Ecto neural progenitor cell (in vitro differentiated cells): ENCODE results near the gene RAB36.

Experiments used
- DNase-seq: peaks from one replicate; pipeline ENCODE4 v3.0.0-alpha.2; 2018; ENCODE audit warnings: low spot score

Gene RAB36

DNA sequence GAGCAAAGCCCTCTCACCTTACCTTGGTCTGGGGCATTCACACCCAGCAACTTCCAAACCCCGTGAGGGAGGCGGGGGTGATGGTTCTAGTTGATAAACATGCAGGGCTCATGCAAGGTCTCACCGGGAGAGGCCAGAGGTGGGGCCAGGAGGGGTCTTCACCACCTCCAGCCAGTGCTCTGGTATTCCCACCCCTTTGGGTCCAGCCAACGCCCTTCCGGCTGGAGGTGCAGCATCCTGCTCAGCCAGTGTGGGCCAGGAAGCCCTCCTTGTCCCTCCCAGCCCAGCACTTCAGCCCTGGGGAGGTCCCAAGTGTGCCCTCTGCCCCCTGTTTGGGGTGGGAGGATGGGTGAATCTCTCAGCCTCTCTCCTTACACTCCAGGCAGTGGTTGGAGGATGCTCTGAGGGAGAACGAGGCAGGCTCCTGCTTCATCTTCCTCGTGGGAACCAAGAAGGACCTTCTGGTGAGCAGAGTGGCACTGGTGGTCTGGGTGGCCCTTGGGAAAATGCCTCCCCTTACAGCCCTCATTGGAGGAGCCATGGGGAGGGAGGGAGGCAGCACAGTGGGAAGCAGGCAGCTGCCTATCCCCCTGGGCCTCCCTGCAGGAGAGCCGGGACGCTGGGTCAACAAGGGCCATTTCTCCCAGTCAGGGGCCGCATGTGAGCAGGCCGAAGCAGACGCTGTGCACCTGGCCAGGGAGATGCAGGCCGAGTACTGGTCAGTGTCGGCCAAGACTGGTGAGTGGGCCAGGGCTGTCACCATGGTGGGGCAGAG is 13.4 kb downstream of the RAB36 start:
- no peak for DNase-seq

DNA sequence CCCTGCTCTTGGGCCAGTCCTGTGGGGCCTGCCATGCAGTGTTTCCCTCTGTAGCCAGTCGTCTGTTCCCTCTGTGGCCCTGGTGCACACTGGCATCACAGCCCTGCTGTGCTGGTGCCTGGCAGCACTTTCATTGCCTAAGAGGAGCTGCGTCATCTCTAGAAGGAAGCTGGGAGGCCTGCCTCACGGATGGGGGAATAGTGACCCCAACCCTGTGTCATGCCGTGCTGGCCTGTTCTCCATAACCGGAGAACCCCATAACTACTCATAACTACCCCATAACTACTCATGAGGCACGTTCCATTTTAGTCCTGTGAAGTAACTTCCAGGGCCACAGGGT is 14.0 kb downstream of the RAB36 start:
- no peak for DNase-seq

DNA sequence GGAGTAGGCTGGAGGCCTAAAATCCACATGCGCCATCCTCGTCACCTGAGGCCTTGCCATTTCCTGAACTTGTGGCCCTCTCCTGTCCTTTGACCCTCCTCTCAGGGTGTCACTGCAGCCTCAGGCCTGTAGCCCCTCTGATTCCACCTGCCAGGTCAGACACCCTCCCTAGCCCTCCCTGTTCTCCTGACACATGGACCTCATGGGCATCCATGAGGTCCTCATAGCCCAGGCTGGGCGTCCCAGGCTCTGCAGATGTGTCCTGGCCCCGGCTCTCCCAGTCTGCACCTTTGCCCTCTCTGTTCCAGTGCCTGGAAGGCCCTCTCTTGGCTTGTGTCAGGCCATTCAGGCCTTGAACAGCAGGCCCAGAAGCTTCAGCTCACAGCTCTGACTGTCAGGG is 15.8 kb downstream of the RAB36 start:
- no peak for DNase-seq

DNA sequence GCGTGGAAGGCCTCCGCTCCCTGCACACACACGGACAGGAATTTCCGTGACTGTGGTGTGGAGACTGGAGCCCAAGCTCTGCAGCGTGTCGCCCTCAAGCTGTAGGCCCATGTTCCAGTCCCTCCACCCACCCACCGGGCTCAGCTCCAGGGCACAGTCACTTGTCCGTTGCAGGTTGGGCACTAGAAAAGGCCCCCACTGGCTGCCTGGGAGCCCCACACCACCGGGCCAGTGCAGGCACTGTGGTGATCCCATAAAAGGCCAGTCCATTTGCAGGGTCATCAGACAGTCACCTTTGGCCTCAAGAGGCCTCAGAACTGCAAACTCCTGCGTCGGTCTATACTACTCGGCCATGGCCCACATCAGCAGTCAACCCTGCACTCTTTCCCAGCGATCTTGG is 16.3 kb downstream of the RAB36 start:
- no peak for DNase-seq

DNA sequence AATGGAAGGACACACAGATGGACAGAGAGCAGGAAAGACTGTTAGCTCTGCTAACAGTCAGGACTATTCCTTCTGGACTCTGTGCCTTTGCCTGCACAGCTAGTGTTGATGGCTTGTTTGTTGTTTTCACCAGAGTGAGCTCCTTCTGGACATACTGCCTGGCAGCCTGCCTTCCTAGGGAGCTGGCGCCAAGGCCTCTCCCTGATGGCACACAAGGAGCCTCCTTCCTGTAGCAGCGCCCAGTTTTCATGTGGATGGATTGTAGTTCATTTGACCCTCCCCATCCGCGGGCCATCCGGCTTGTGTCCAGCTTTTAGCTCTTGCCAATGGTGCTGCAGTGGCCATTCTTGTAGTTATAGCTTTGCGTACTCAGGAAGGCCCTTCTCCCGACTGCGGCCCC is 18.4 kb downstream of the RAB36 start:
- no peak for DNase-seq

DNA sequence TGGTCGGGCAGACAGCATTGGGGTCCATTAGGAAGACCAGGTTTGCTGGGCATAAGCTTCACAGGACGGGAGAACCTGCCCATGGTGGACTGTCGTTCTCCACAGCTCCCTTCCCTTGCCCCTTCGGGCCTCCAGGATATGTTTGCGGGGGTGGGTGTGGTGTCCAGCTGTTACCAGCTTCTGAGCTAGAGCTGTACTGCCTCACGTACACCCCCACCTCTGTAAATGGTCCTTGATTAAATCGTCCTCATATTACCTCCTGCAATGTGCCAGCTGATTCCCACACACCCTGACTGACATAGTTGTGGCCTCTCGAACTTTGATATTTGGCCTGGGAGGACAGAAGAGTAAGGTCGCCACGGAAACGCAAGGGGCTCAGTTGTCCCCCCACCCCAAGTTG is 18.8 kb downstream of the RAB36 start:
- no peak for DNase-seq

DNA sequence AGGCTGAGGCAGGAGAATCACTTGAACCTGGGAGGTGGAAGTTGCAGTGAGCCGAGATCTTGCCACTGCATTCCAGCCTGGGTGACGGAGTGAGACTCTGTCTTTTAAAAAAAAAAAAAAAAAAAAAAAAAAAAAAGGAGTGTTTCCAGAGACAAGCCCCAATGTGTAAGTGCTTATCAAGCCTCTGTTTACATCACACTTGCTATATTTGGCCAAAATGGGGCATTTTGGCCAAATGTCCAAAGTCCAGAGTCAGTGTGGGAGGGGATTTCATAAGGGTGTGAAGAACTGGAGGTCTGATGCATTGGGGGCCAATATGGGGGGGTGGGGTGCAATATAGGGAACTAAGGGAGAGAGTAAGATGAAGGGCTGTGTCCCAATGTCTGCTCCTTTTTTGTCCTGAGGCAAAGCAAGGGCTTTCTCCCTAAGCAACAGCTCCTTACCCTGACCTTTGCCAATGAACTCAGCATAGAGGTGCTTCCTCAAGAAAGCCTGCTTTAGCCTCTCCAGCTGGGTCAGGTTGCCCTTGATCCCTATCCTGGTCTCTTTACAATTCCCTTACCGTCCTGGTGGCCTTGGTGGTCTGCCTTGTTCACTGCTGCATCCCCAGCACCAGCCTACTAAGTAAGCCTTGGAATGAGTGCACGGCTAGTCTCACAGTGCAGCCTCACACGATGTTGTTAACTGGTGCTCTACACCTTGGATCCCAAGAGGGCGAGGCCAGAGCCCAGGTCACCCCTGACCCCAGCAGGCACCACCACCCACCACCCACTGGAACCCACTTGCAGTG is 21.0 kb downstream of the RAB36 start:
- no peak for DNase-seq

DNA sequence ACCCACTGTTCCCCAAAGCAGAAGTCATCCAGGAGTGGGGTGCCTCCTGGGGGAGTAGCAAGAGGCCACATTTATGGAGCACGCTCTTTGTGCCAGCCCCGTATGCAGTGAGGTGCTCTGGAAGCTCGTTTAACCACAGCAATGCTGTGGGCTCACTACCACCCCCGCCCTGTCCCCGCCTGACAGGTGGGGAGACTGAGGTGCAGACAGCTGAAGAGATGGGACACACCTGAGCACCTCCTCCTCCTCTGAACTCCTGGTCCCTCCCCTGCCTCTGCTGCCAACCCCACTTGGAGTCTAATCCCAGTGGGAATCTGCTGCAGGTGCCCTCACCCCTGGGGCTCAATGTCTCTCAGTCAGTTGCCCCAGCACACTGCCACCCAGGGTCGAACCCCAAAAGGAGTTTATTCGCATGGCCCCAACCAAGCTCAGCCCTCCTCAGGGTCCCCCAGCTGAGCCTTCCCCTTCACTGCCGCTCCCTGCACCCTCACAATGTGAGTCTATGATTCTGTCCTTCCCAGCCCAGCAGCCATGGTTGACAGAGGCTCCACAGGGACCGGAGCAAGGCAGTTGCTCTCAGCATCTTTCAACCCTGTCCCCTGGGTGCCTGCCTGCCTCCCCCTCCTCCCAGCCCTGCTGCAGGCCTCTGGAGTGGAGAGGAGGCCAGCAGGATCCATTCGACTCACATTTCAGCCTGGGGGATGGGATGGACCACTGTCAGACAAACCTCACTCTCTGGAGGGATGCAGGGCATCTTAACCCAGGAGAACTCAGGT is 21.8 kb downstream of the RAB36 start:
- DNase-seq = no peak

DNA sequence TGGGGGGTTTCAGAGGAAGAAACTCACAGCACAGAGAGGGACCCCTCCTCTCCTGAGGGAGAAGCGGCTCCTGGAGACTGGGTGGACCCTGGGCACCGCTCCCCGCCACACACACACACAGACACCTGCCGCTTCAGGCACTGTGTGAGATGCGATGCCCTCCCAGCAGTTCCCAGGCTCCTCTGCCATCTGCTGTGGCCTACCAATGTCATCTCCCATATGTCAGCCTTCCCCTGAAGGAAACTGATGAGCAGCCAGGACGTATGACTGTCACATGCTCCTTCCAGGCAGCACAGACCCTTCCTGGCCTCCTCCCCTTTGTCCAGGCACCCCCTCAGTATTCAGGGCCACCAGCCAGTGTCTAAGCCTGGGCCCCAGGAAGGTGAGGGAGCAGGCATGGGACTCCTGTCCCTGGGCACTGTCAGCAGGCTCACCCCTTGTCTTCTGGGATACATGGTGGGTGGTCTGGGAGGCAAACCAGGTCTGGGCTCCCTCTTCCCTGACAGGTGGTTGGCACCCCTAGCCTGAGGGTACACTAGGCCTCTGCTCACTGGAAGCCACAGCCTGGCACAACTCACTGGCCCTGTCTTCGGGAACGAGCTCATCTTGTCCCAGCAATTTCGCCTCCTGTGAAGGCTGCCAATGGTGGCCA is 23.2 kb downstream of the RAB36 start:
- DNase-seq = no peak

DNA sequence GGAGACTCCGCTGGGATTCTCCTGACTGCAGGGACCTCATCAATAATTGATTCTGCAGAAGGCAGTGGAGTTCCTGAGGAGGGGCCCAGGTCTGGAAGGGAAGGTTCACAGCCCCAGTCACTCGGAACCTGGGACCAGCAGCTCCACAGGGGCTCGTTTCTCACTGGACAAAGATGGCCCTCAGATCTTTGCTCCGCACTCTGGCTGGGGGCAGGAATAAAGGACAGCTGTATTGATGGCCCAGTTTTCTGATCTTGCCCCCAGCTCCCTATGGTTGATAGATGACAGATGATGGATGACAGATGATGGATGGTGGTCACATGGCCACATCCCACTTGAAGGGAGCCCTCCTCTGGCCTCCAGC is 23.7 kb downstream of the RAB36 start:
- no peak for DNase-seq

DNA sequence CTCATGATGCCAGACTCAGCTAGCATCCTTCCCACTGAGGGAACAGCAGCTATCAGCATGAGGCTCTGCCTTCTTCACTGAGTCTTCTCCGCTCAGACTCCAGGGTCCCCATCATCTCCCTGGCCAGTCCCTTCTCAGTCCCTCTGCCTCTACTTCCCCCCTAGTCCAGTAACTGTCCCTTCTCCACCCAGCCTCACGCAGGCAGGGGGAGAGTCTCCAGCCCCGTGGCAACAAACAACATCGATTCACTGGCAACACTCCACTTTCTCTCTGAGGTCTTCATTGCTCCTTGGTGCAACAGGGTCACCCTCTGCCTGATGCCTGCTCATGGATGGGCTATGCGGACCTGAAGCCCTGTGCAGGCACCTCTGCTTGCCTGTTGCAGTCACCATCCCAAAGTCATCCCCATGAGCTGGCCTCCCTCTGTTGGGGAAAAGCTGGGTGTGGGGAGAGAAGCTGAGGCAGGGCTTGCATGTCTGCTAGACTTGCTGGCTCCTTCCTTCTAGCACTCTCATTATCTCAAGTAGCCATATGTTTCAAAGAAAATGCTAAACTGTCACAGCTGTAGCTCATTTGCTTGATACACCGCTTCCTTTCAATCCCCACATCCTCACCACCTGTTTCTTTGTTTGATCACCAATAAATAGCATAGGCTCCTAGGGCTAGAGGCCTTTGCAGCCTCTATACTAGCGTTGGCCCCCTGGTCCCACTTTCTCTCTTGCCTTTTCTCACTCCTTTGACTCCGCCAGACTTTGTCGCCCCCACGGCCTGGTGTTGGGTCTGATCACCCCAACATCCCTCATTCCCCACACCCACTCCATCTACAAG is 30.8 kb downstream of the RAB36 start:
- no peak for DNase-seq

DNA sequence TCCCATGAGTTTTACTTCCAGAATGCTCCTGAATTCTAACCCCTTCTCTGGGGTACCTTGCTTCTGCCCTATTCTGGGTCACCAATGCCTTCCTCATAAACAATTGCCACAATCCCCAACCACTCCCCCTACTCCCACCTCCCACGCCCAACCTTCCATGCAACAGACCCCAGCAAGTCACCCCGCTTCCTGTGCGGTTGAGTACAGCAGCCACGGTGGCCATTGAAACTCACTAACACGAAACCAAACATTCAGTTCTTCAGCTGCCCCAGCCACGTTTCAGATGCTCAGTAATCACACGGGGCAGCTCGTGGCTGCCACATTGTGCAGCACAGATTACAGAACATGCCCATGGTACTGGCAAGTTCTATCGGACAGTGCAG is 31.4 kb downstream of the RAB36 start:
- no peak for DNase-seq

DNA sequence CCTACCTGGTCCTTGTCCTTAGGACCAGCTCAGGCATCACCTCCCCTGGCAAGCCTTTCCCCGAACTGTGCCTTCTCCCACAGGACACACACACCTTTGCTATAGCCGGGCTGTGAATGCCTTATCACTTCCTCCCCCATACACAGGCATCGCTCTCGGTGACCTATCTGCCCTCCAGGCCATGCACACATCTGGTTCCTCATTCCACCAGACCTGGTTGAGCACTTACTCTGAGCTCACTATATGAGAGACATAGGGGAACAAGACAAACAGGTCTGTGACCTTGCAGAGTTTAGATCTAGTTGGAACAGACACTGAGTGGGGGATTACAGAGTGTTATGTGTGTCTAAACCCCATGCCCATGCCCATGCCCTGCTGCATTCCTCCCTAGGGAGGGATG is 31.9 kb downstream of the RAB36 start:
- DNase-seq = no peak

DNA sequence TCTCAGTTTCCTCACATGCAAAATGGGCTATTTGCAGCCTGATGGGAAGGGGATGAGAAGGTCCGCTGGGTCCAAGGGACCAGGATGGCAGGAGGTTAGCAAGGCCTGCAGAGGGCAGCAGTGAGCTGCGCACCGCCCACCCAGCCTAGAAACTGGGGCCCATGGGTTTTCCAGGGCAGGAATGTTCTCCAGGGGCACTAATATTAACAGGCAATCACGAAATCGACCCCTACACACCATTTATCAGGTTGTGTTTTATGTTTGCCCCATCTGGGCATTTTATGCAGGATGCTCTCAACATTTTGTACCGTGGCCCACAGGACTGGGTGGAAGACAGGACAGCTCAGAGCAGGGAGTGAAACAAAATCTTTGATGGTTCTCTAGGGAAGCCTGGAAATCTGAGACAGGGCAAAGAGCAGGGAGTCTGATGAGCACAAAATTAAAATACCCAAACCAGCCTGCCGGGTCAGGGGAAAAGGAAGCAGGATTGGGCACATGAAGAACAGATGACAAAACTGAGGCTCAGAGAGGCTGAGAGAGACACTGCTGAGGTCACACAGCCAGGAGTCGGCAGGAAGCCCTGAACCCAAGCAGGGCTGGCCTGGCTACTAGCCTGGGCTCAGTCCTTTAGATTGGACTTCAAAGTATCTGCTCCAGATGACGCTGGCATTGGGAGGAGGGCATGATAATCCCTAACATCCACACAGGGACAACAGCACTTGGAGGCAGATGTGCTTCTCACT is 33.4 kb downstream of the RAB36 start:
- DNase-seq = peak; percentile 83

DNA sequence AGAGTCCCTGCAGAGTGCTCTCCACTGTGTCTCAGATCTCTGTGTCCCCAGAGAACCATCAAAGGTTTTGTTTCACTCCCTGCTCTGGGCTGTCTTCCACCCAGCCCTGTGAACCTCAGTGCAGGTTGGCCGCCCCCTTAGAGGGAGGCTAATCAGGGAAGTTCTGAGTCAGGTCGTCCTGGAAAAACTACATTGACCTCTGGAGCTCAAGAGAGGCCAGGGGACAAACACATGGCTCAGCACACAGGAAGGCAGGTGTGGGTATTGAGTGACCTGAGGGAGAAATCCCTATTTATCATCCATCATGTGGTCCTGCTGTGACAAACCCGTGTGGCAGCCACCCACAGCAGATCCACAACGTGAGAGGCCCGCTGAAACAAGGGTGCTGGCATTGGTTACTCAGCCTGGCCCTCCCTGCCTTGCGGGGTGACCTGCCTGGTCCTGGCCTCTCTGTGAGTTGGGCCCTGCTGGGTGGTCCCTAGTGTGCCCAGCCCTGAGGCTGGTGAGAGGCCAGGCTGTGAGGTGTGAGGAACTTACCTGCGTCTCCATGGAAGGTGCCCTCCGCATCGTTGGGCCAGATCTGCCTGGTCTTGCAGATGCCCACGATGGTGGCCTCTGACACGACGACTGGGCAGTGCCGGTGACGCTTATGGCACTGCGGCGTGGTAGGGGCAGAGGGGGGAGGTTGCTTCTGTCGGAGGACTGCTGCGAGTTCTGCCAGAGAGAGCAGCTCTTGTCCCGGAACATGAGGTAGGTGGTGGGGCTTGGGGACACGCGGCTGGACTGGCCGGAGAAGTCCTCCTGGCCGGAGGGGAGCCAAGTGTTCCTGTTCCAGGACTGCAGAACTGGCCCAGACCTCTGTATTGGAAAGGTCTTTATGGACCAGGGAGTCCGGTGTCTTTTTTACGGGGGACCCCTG is 34.4 kb downstream of the RAB36 start:
- DNase-seq = no peak

DNA sequence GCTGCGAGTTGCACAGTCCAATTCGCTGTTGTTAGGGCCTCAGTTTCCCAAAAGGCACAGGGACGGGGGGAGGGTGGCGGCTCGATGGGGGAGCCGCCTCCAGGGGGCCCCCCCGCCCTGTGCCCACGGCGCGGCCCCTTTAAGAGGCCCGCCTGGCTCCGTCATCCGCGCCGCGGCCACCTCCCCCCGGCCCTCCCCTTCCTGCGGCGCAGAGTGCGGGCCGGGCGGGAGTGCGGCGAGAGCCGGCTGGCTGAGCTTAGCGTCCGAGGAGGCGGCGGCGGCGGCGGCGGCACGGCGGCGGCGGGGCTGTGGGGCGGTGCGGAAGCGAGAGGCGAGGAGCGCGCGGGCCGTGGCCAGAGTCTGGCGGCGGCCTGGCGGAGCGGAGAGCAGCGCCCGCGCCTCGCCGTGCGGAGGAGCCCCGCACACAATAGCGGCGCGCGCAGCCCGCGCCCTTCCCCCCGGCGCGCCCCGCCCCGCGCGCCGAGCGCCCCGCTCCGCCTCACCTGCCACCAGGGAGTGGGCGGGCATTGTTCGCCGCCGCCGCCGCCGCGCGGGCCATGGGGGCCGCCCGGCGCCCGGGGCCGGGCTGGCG is 35.1 kb downstream of the RAB36 start, which contains the start of gene BCR:
BCR (plus strand) TSS at position 209 of the 592 bp plus-strand sequence. CDS start 452 bp downstream, outside the sequence.
- peak; percentile 76 for DNase-seq

DNA sequence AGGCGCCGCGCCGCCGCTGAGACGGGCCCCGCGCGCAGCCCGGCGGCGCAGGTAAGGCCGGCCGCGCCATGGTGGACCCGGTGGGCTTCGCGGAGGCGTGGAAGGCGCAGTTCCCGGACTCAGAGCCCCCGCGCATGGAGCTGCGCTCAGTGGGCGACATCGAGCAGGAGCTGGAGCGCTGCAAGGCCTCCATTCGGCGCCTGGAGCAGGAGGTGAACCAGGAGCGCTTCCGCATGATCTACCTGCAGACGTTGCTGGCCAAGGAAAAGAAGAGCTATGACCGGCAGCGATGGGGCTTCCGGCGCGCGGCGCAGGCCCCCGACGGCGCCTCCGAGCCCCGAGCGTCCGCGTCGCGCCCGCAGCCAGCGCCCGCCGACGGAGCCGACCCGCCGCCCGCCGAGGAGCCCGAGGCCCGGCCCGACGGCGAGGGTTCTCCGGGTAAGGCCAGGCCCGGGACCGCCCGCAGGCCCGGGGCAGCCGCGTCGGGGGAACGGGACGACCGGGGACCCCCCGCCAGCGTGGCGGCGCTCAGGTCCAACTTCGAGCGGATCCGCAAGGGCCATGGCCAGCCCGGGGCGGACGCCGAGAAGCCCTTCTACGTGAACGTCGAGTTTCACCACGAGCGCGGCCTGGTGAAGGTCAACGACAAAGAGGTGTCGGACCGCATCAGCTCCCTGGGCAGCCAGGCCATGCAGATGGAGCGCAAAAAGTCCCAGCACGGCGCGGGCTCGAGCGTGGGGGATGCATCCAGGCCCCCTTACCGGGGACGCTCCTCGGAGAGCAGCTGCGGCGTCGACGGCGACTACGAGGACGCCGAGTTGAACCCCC is 35.8 kb downstream of the RAB36 start:
- no peak for DNase-seq

DNA sequence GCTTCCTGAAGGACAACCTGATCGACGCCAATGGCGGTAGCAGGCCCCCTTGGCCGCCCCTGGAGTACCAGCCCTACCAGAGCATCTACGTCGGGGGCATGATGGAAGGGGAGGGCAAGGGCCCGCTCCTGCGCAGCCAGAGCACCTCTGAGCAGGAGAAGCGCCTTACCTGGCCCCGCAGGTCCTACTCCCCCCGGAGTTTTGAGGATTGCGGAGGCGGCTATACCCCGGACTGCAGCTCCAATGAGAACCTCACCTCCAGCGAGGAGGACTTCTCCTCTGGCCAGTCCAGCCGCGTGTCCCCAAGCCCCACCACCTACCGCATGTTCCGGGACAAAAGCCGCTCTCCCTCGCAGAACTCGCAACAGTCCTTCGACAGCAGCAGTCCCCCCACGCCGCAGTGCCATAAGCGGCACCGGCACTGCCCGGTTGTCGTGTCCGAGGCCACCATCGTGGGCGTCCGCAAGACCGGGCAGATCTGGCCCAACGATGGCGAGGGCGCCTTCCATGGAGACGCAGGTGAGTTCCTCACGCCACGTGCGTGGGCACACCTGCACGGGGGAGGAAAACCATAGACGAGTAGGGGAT is 36.5 kb downstream of the RAB36 start:
- no peak for DNase-seq
